ENCODE results near the gene CSTF1. TPM values are rescaled to one million over a fixed set of nuclear protein-coding genes. Genes with fewer than 3 reads are reported as not detected.

Gene CSTF1
- total RNA-seq, 1 donor from 2014 or later = 48.4 TPM

- DNase-seq (ENCODE audit: extremely low spot score, unreplicated experiment) = no peak
- no peaks in the 10 kb centered on the region for H3K36me3 Mint-ChIP-seq
- TF ChIP-seq CTCF (conservative IDR thresholded peaks at IDR 0.05) = no peak
- no peak overlapping the region for H3K4me3 Mint-ChIP-seq
- no peak overlapping the region for H3K27ac Mint-ChIP-seq
- H3K4me1 Mint-ChIP-seq (ENCODE audit: unreplicated experiment) = peaks cover 16% of the 10 kb centered on the region
- peaks cover 6% of the 10 kb centered on the region for H3K27me3 Mint-ChIP-seq
- no peaks in the 10 kb centered on the region for H3K9me3 Mint-ChIP-seq
These were observed 41.4 kb downstream of the CSTF1 start for GRCh38 chr20:56433880-56434255.

- Mint-ChIP-seq H3K4me1 (ENCODE audit: unreplicated experiment) (peaks cover 14% of the 10 kb centered on the region), H3K27me3 (no peaks in the 10 kb centered on the region), H3K27ac (no peak overlapping the region), H3K9me3 (no peaks in the 10 kb centered on the region), H3K4me3 (no peak overlapping the region), H3K36me3 (no peaks in the 10 kb centered on the region)
- no peak for TF ChIP-seq CTCF (conservative IDR thresholded peaks at IDR 0.05)
- DNase-seq (ENCODE audit: extremely low spot score, unreplicated experiment) = no peak
These were observed 44.9 kb downstream of the CSTF1 start for GRCh38 chr20:56437196-56437960.

- Mint-ChIP-seq H3K9me3 (no peaks in the 10 kb centered on the region), H3K4me1 (ENCODE audit: unreplicated experiment) (peaks cover 16% of the 10 kb centered on the region)
These were observed 45.8 kb downstream of the CSTF1 start for GRCh38 chr20:56438284-56438683.

GRCh38 chr20:56439771-56440291, 47.4 kb downstream of the CSTF1 start:
- no peaks in the 10 kb centered on the region for H3K36me3 Mint-ChIP-seq
- no peak overlapping the region for H3K27ac Mint-ChIP-seq
- peaks cover 3% of the 10 kb centered on the region for H3K27me3 Mint-ChIP-seq
- H3K4me1 Mint-ChIP-seq (ENCODE audit: unreplicated experiment) = peaks cover 16% of the 10 kb centered on the region
- no peak for DNase-seq (ENCODE audit: extremely low spot score, unreplicated experiment)
- no peak overlapping the region for H3K4me3 Mint-ChIP-seq
- TF ChIP-seq CTCF (conservative IDR thresholded peaks at IDR 0.05) = no peak
- no peaks in the 10 kb centered on the region for H3K9me3 Mint-ChIP-seq

More at GRCh38 chr20:56438284-56438683, 45.8 kb downstream of the CSTF1 start:
- H3K36me3 Mint-ChIP-seq = no peaks in the 10 kb centered on the region
- no peak for DNase-seq (ENCODE audit: extremely low spot score, unreplicated experiment)
- no peaks in the 10 kb centered on the region for H3K27me3 Mint-ChIP-seq
- TF ChIP-seq CTCF (conservative IDR thresholded peaks at IDR 0.05) = no peak
- no peak overlapping the region for H3K4me3 Mint-ChIP-seq
- no peak overlapping the region for H3K27ac Mint-ChIP-seq

- DNase-seq (ENCODE audit: extremely low spot score, unreplicated experiment) = no peak
- Mint-ChIP-seq H3K27ac (no peak overlapping the region), H3K4me1 (ENCODE audit: unreplicated experiment) (peaks cover 16% of the 10 kb centered on the region), H3K9me3 (no peaks in the 10 kb centered on the region), H3K36me3 (no peaks in the 10 kb centered on the region), H3K27me3 (peaks cover 7% of the 10 kb centered on the region), H3K4me3 (no peak overlapping the region)
- TF ChIP-seq CTCF (conservative IDR thresholded peaks at IDR 0.05) = no peak
These were observed 48.0 kb downstream of the CSTF1 start for GRCh38 chr20:56440346-56441007.

All from type B pancreatic cell (in vitro differentiated cells).